ENCODE measurements around the gene CFAP65.

Gene CFAP65

DNA sequence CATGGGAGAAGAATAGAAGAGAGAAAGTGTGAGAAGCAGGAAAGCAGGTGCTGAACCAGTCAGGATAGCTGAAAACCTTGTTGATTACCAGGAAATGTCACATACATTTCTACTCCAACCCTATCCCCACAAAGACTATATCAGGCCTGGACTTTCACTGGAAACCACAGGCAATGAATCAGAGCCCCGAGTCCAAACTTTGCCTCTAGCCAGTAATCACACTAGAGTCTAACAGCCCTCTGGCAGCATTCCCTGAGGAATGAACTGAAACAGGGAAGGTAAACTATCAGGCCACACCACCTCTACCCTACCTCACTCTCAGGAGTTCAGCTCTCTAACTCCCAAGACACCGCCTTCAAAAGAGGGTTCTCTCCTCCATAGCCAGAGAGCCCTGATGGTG, 38.1 kb upstream of the CFAP65 start:
- no peaks in the 10 kb centered on the region for H3K4me1 ChIP-seq (ENCODE audit: control insufficient read depth, low read depth, low read length)
- H3K36me3 ChIP-seq (ENCODE audit: control insufficient read depth, low read depth, low read length), result peaks cover 12% of the 10 kb centered on the region
- H3K9ac ChIP-seq (ENCODE audit: low read length), result no peak overlapping the region
- no peak overlapping the region for H3K27ac ChIP-seq (ENCODE audit: low read length)
- no peaks in the 10 kb centered on the region for H3K9me3 ChIP-seq (ENCODE audit: control insufficient read depth, low read depth, low read length)
- H3K4me3 ChIP-seq (ENCODE audit: low read length), result no peak overlapping the region
- no peaks in the 10 kb centered on the region for H3K27me3 ChIP-seq (ENCODE audit: control insufficient read depth, insufficient read depth, low read length)

GRCh38 chr2:219078951-219079350, 37.6 kb upstream of the CFAP65 start:
- H3K4me1 ChIP-seq (ENCODE audit: control insufficient read depth, low read depth, low read length), result peaks cover 3% of the 10 kb centered on the region
- peaks cover 12% of the 10 kb centered on the region for H3K36me3 ChIP-seq (ENCODE audit: control insufficient read depth, low read depth, low read length)
- no peak overlapping the region for H3K9ac ChIP-seq (ENCODE audit: low read length)
- no peak overlapping the region for H3K27ac ChIP-seq (ENCODE audit: low read length)
- H3K9me3 ChIP-seq (ENCODE audit: control insufficient read depth, low read depth, low read length), result no peaks in the 10 kb centered on the region
- no peaks in the 10 kb centered on the region for H3K27me3 ChIP-seq (ENCODE audit: control insufficient read depth, insufficient read depth, low read length)
- no peak overlapping the region for H3K4me3 ChIP-seq (ENCODE audit: low read length)

DNA sequence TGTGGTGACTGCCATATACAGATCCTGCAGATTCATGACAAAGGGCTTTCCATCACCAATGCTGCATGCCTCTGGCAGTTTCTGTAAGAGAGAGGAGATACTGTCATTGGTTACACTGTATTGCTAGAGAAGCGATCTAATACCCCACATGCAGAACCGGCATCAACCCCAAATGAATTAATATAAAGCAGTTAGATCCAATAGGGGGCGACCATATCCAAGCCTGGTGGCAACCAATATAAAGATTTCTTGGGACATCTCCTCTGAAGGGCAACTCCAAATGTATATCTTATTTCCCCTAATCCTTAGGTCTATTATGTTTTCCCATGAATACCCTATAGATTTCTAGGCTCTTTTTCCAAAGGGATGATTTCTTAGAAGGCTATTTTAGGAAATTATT, 36.8 kb upstream of the CFAP65 start:
- Histone ChIP-seq H3K9ac (ENCODE audit: low read length) (no peak overlapping the region), H3K36me3 (ENCODE audit: control insufficient read depth, low read depth, low read length) (peaks cover 12% of the 10 kb centered on the region), H3K9me3 (ENCODE audit: control insufficient read depth, low read depth, low read length) (no peaks in the 10 kb centered on the region), H3K4me1 (ENCODE audit: control insufficient read depth, low read depth, low read length) (peaks cover 6% of the 10 kb centered on the region), H3K27ac (ENCODE audit: low read length) (no peak overlapping the region), H3K4me3 (ENCODE audit: low read length) (no peak overlapping the region), H3K27me3 (ENCODE audit: control insufficient read depth, insufficient read depth, low read length) (no peaks in the 10 kb centered on the region)

DNA sequence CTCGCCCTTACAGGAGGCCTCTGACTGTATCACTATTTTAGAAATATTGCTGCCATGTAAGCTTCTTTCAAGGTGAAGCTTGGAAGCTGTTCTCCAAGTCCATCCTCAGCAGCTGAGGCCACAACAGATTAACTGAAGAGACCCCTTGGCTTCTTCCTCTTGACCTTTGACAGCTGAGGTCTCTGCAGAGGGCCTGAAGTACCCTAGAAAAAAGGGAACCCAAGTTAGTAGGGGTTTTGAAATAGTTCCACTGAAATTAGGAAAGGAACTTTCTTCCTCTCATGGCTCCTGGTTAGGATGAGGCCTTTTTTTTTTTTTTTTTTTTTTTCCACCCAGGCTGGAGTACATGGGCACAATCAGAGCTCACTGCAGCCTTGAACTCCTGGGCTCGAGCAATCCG, 34.9 kb upstream of the CFAP65 start:
- Histone ChIP-seq H3K4me3 (ENCODE audit: low read length) (no peak overlapping the region), H3K27me3 (ENCODE audit: control insufficient read depth, insufficient read depth, low read length) (no peaks in the 10 kb centered on the region), H3K9ac (ENCODE audit: low read length) (no peak overlapping the region), H3K36me3 (ENCODE audit: control insufficient read depth, low read depth, low read length) (peaks cover 12% of the 10 kb centered on the region), H3K27ac (ENCODE audit: low read length) (no peak overlapping the region), H3K4me1 (ENCODE audit: control insufficient read depth, low read depth, low read length) (peaks cover 6% of the 10 kb centered on the region), H3K9me3 (ENCODE audit: control insufficient read depth, low read depth, low read length) (no peaks in the 10 kb centered on the region)

- H3K27ac ChIP-seq (ENCODE audit: low read length), result no peak overlapping the region
- H3K27me3 ChIP-seq (ENCODE audit: control insufficient read depth, insufficient read depth, low read length), result no peaks in the 10 kb centered on the region
- H3K9me3 ChIP-seq (ENCODE audit: control insufficient read depth, low read depth, low read length), result no peaks in the 10 kb centered on the region
- H3K4me1 ChIP-seq (ENCODE audit: control insufficient read depth, low read depth, low read length), result peaks cover 6% of the 10 kb centered on the region
- H3K9ac ChIP-seq (ENCODE audit: low read length), result no peak overlapping the region
- peaks cover 12% of the 10 kb centered on the region for H3K36me3 ChIP-seq (ENCODE audit: control insufficient read depth, low read depth, low read length)
- no peak overlapping the region for H3K4me3 ChIP-seq (ENCODE audit: low read length)
These were observed 32.3 kb upstream of the CFAP65 start for GRCh38 chr2:219073413-219074129.

DNA sequence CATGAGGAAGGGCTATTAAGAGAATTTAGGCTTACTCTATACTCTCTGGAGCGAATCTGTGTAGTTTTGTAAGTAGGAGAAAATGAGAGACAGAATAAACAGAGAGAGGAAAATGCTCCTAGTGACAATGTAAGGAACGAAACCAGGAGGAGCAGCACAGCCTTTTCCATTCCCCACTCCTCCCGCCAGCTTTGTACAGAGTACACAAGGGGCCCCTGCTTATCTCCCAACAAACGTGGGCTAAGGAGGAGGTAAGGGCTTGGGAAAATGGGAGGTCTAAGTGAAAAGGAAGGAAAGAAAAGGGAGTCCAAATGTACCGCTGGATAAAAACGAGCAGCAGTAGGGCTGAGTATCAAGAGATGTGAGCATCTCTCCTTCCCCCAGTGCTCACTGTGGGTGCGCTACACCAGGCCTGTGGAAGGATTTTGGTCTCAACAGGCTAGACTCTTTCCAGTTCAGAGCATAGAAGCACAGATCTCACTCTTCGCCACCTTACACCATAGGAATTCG, 31.5 kb upstream of the CFAP65 start:
- Histone ChIP-seq H3K36me3 (ENCODE audit: control insufficient read depth, low read depth, low read length) (peaks cover 12% of the 10 kb centered on the region), H3K9ac (ENCODE audit: low read length) (no peak overlapping the region)

DNA sequence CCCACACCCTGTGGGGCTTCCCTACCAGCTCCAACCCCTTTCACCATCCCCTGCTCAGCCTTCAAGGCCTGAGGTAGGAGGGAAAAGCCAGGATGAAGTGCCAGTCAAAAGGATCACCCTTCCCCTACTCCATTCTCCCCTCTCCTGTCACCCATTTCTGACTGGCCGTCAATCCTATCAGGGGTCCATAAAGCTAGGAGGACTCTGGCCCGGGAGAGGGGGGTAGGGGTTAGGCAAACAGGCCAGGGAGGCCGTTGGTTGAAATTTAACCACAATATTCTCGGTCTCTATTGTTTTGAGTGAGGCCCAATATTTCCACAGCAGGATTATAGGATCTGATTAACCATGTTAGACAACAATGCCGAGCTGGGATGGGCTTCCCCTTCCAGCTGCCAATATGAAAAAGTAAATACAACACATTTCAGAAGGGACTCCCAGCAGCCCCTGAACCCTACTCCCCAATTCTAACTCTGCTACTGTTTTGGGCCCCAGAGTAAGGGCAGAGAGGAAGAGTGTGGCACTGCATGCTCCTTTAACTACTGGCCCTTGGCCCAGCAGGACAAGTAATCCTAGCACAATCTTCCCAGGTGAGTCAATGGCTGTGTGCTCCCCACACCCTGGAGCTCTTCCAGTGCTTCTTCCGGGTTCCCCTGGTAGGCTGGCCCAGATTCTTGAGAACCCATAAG, 30.0 kb upstream of the CFAP65 start:
- no peak overlapping the region for H3K4me3 ChIP-seq (ENCODE audit: low read length)
- H3K4me1 ChIP-seq (ENCODE audit: control insufficient read depth, low read depth, low read length), result peaks cover 6% of the 10 kb centered on the region
- no peaks in the 10 kb centered on the region for H3K27me3 ChIP-seq (ENCODE audit: control insufficient read depth, insufficient read depth, low read length)
- peaks cover 4% of the 10 kb centered on the region for H3K36me3 ChIP-seq (ENCODE audit: control insufficient read depth, low read depth, low read length)
- no peak overlapping the region for H3K27ac ChIP-seq (ENCODE audit: low read length)
- H3K9ac ChIP-seq (ENCODE audit: low read length), result no peak overlapping the region
- H3K9me3 ChIP-seq (ENCODE audit: control insufficient read depth, low read depth, low read length), result no peaks in the 10 kb centered on the region

More for the DNA sequence above, 31.5 kb upstream of the CFAP65 start:
- Histone ChIP-seq H3K27ac (ENCODE audit: low read length) (no peak overlapping the region), H3K9me3 (ENCODE audit: control insufficient read depth, low read depth, low read length) (no peaks in the 10 kb centered on the region), H3K4me3 (ENCODE audit: low read length) (no peak overlapping the region), H3K4me1 (ENCODE audit: control insufficient read depth, low read depth, low read length) (peaks cover 6% of the 10 kb centered on the region), H3K27me3 (ENCODE audit: control insufficient read depth, insufficient read depth, low read length) (no peaks in the 10 kb centered on the region)

GRCh38 chr2:219065484-219065883, 24.2 kb upstream of the CFAP65 start:
- Histone ChIP-seq H3K9ac (ENCODE audit: low read length) (no peak overlapping the region), H3K9me3 (ENCODE audit: control insufficient read depth, low read depth, low read length) (no peaks in the 10 kb centered on the region), H3K27ac (ENCODE audit: low read length) (no peak overlapping the region), H3K36me3 (ENCODE audit: control insufficient read depth, low read depth, low read length) (no peaks in the 10 kb centered on the region), H3K27me3 (ENCODE audit: control insufficient read depth, insufficient read depth, low read length) (peaks cover 51% of the 10 kb centered on the region), H3K4me3 (ENCODE audit: low read length) (no peak overlapping the region), H3K4me1 (ENCODE audit: control insufficient read depth, low read depth, low read length) (no peaks in the 10 kb centered on the region)

GRCh38 chr2:219062081-219062480, 20.8 kb upstream of the CFAP65 start:
- Histone ChIP-seq H3K4me1 (ENCODE audit: control insufficient read depth, low read depth, low read length) (no peaks in the 10 kb centered on the region), H3K9ac (ENCODE audit: low read length) (no peak overlapping the region), H3K4me3 (ENCODE audit: low read length) (no peak overlapping the region), H3K9me3 (ENCODE audit: control insufficient read depth, low read depth, low read length) (no peaks in the 10 kb centered on the region), H3K27me3 (ENCODE audit: control insufficient read depth, insufficient read depth, low read length) (peaks cover 85% of the 10 kb centered on the region), H3K36me3 (ENCODE audit: control insufficient read depth, low read depth, low read length) (no peaks in the 10 kb centered on the region), H3K27ac (ENCODE audit: low read length) (no peak overlapping the region)

DNA sequence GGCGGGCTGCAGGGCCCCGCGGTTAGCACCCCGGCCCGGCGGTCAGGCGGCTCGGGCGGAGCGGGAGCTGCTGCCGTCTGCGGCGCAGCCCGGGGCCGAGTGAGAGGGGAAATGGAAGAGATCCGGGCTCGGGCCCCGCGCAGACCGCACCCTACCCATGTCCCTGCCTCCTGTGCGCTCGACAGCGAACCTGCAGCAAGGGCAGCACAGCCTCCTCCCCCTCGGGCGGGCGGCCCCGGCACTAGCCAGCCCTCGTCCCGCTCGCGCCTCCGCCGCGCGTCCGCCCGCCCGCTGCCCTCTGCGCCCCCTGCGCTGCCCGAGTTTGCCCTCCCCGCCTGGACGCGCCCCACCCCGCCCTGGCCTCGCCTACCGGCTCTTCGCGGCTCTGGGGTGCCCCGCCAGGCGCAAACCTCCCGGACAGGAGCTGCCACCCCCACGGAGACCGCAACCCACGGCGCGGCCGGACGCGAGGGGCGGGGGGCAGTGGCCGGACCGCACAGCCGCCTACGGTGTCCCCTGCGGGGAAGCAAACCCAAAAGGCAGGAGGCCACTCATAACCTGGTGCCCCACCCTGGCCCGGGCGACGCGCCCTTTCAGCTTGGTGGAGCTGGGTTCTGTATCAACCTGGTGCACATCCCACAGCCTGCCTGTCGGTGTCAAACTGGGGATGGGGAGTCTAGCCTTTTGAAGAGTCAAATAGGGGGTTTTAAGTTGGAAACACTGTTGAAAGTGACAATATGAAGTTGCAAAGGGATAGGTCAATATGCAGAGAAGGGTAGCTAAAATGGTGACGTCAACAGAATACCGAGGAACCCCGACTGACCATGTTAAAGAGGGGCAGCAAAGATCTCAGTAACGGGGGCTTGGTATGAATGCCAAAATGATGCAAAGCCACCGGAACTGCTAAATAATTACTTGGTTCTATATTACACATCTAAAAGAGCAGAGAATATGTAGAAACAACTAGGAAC, 19.8 kb upstream of the CFAP65 start, which contains the start of gene IHH:
TSS of gene IHH (minus strand) at position 101 of the 971 bp plus-strand sequence. CDS start 454 bp downstream, outside the sequence.
- no peaks in the 10 kb centered on the region for H3K9me3 ChIP-seq (ENCODE audit: control insufficient read depth, low read depth, low read length)
- no peaks in the 10 kb centered on the region for H3K36me3 ChIP-seq (ENCODE audit: control insufficient read depth, low read depth, low read length)
- H3K4me3 ChIP-seq (ENCODE audit: low read length), result peak within 1 kb of the TSS; percentile 19
- H3K9ac ChIP-seq (ENCODE audit: low read length), result no peak within 1 kb of the TSS
- no peaks in the 10 kb centered on the region for H3K4me1 ChIP-seq (ENCODE audit: control insufficient read depth, low read depth, low read length)
- peaks cover 95% of the 10 kb centered on the region for H3K27me3 ChIP-seq (ENCODE audit: control insufficient read depth, insufficient read depth, low read length)
- H3K27ac ChIP-seq (ENCODE audit: low read length), result no peak within 1 kb of the TSS
